ENCODE data around the gene KLHL35.

KLHL35 gene

GRCh38 chr11:75472081-75472732, 39.2 kb upstream of the KLHL35 start:
- DNase-seq (ENCODE audit: low spot score), result no peak
- no peak for TF ChIP-seq CTCF (IDR thresholded peaks at IDR 0.05)
- Histone ChIP-seq H3K27ac (no peak overlapping the region), H3K4me3 (no peak overlapping the region)

- TF ChIP-seq CTCF (IDR thresholded peaks at IDR 0.05), result no peak
- no peak overlapping the region for H3K27ac ChIP-seq
- DNase-seq (ENCODE audit: low spot score), result no peak
- H3K4me3 ChIP-seq, result no peak overlapping the region
Measured at GRCh38 chr11:75471176-75471973, 38.4 kb upstream of the KLHL35 start.

GRCh38 chr11:75470476-75471080, 37.6 kb upstream of the KLHL35 start:
- no peak for TF ChIP-seq CTCF (IDR thresholded peaks at IDR 0.05)
- no peak for DNase-seq (ENCODE audit: low spot score)
- Histone ChIP-seq H3K27ac (no peak overlapping the region), H3K4me3 (no peak overlapping the region)

- TF ChIP-seq CTCF (IDR thresholded peaks at IDR 0.05), result no peak
- DNase-seq (ENCODE audit: low spot score), result no peak
- H3K27ac ChIP-seq, result no peak overlapping the region
- H3K4me3 ChIP-seq, result no peak overlapping the region
Measured at GRCh38 chr11:75469785-75470405, 36.9 kb upstream of the KLHL35 start.

GRCh38 chr11:75468534-75469340, 35.7 kb upstream of the KLHL35 start:
- no peak for DNase-seq (ENCODE audit: low spot score)
- peak overlapping the region in 1 of 2 donors; percentile 12 for H3K27ac ChIP-seq
- no peak for TF ChIP-seq CTCF (IDR thresholded peaks at IDR 0.05)

GRCh38 chr11:75467881-75468280, 34.9 kb upstream of the KLHL35 start:
- no peak for DNase-seq (ENCODE audit: low spot score)
- TF ChIP-seq CTCF (IDR thresholded peaks at IDR 0.05), result no peak
- Histone ChIP-seq H3K27ac (no peak overlapping the region), H3K4me3 (no peak overlapping the region)

More at GRCh38 chr11:75468534-75469340, 35.7 kb upstream of the KLHL35 start:
- no peak overlapping the region for H3K4me3 ChIP-seq

Measured in coronary artery (tissue), 2 donors.